ENCODE results near the gene WDFY3. TPM values are rescaled to one million over a fixed set of nuclear protein-coding genes. Genes with fewer than 3 reads are reported as not detected.

Gene WDFY3
- total and polyA plus RNA-seq, 2 of the 13 experiments (the other 11 are each of a cell fraction or from before 2014, with no cell fraction given), result 16.7 to 24.5 TPM

DNA sequence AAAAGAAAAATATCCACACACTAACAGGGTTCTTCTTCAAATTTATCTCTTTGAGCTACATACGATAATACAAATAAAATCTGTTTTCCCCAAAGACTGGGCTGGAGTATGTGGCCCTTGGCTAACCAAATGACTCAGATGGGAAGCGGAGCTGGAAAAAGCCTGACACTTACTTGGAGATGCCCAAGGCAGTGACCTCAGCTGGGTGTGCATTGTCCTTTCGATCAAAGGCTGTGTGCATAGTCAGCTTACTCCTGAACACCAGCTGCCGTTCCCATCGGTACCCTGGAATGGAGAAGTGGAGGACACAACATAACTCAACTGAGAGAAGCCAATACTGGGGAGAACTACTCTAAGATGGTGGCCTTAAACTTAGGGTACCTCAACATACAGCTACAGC, 288.5 kb downstream of the WDFY3 start:
- H3K4me2 ChIP-seq (ENCODE audit: low read depth, low read length), result no peak overlapping the region
- no peaks in the 10 kb centered on the region for H4K20me1 ChIP-seq (ENCODE audit: insufficient read depth, low read length)
- in situ Hi-C loops (cut with HindIII; ENCODE audit: extremely low pct_ligation_motif_present, low pct_unique_long_range_greater_than_20kb) (no loop called here), intact Hi-C loops (cut with micrococcal nuclease; ENCODE audit: unreplicated experiment) (no loop called here)
- H3K36me3 ChIP-seq (replicated peaks in 1 of 2; ENCODE audit: control insufficient read depth in 1 of 2, insufficient read depth in 2 of 2, low read length in 2 of 2), result peaks cover 7 to 28% of the 10 kb centered on the region in 2 experiments
- H2AFZ ChIP-seq (ENCODE audit: low read length), result no peak overlapping the region
- no peak overlapping the region for H3K9ac ChIP-seq (ENCODE audit: insufficient read depth, low read depth, low read length)
- POLR2A ChIA-PET, result no interaction called here
- no peaks in the 10 kb centered on the region for H3K27me3 ChIP-seq (ENCODE audit: control insufficient read depth in 1 of 2, insufficient read depth in 2 of 2, low read length in 2 of 2)
- TF ChIP-seq HNRNPK (IDR thresholded peaks at IDR 0.05; ENCODE audit: low read depth, low read length, poor library complexity, severe bottlenecking) (no peak), SMYD3 (CRISPR knock-in tag; IDR thresholded peaks at IDR 0.05) (no peak), ADNP (CRISPR knock-in tag; IDR thresholded peaks at IDR 0.05) (no peak), ZSCAN12 (CRISPR knock-in tag; IDR thresholded peaks at IDR 0.05) (no peak), NFKBIZ (CRISPR knock-in tag; IDR thresholded peaks at IDR 0.05) (no peak), KLF11 (CRISPR knock-in tag; IDR thresholded peaks at IDR 0.05) (no peak), SIX4 (CRISPR knock-in tag; IDR thresholded peaks at IDR 0.05) (no peak)
- TF ChIP-seq, protein P1, sequence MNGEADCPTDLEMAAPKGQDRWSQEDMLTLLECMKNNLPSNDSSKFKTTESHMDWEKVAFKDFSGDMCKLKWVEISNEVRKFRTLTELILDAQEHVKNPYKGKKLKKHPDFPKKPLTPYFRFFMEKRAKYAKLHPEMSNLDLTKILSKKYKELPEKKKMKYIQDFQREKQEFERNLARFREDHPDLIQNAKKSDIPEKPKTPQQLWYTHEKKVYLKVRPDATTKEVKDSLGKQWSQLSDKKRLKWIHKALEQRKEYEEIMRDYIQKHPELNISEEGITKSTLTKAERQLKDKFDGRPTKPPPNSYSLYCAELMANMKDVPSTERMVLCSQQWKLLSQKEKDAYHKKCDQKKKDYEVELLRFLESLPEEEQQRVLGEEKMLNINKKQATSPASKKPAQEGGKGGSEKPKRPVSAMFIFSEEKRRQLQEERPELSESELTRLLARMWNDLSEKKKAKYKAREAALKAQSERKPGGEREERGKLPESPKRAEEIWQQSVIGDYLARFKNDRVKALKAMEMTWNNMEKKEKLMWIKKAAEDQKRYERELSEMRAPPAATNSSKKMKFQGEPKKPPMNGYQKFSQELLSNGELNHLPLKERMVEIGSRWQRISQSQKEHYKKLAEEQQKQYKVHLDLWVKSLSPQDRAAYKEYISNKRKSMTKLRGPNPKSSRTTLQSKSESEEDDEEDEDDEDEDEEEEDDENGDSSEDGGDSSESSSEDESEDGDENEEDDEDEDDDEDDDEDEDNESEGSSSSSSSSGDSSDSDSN (CRISPR knock-in tag; IDR thresholded peaks at IDR 0.05), result no peak
- TF ChIP-seq, protein P2, sequence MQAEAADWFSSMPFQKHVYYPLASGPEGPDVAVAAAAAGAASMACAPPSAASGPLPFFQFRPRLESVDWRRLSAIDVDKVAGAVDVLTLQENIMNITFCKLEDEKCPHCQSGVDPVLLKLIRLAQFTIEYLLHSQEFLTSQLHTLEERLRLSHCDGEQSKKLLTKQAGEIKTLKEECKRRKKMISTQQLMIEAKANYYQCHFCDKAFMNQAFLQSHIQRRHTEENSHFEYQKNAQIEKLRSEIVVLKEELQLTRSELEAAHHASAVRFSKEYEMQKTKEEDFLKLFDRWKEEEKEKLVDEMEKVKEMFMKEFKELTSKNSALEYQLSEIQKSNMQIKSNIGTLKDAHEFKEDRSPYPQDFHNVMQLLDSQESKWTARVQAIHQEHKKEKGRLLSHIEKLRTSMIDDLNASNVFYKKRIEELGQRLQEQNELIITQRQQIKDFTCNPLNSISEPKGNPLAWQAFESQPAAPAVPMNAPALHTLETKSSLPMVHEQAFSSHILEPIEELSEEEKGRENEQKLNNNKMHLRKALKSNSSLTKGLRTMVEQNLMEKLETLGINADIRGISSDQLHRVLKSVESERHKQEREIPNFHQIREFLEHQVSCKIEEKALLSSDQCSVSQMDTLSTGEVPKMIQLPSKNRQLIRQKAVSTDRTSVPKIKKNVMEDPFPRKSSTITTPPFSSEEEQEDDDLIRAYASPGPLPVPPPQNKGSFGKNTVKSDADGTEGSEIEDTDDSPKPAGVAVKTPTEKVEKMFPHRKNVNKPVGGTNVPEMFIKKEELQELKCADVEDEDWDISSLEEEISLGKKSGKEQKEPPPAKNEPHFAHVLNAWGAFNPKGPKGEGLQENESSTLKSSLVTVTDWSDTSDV (CRISPR knock-in tag; IDR thresholded peaks at IDR 0.05), result no peak
- peaks cover 24% of the 10 kb centered on the region for H3K4me1 ChIP-seq (ENCODE audit: insufficient read depth, low read length)
- no peak for ATAC-seq
- CTCF ChIA-PET (ENCODE audit: low intra/inter-chr PET ratio, low total read pairs), result no interaction called here
- H3K79me2 ChIP-seq (ENCODE audit: insufficient read depth, low read length), result no peaks in the 10 kb centered on the region
- 100% methylated on average over 5 of the region's 5 CpGs for WGBS (ENCODE audit: low lambda C conversion rate)
- no TSS peak for BruUV-seq (replicated peaks)
- no peak overlapping the region for H3K27ac ChIP-seq (ENCODE audit: extremely low read length, insufficient read depth, low read length)
- no peak for DNase-seq (ENCODE audit: low spot score)
- no peaks in the 10 kb centered on the region for H3K9me3 ChIP-seq (ENCODE audit: low read length)
- FAIRE-seq, result no peak
- no peak overlapping the region for H3K4me3 ChIP-seq (replicated peaks in 1 of 3; ENCODE audit: insufficient read depth in 1 of 3, low read depth in 2 of 3, low read length in 3 of 3)
